ENCODE measurements around the gene HSPA12B.

DNA sequence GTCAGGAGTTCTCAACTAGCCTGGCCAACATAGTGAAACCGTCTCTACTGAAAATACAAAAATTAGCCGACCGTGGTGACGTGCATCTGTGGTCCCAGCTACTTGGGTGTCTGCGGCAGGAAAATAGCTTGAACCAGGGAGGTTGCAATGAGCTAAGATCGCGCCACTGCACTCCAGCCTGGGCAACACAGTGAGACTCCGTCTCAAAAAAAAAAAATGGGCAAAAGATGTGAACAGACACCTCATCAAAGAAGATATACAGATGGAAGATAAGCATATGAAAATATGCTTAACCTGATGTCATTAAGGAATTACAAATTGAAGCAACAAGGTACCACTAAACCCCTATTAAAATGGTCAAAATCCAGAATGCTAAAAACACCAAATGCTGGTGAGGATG is 9.2 kb upstream of the HSPA12B start:
- TF ChIP-seq, protein P1, sequence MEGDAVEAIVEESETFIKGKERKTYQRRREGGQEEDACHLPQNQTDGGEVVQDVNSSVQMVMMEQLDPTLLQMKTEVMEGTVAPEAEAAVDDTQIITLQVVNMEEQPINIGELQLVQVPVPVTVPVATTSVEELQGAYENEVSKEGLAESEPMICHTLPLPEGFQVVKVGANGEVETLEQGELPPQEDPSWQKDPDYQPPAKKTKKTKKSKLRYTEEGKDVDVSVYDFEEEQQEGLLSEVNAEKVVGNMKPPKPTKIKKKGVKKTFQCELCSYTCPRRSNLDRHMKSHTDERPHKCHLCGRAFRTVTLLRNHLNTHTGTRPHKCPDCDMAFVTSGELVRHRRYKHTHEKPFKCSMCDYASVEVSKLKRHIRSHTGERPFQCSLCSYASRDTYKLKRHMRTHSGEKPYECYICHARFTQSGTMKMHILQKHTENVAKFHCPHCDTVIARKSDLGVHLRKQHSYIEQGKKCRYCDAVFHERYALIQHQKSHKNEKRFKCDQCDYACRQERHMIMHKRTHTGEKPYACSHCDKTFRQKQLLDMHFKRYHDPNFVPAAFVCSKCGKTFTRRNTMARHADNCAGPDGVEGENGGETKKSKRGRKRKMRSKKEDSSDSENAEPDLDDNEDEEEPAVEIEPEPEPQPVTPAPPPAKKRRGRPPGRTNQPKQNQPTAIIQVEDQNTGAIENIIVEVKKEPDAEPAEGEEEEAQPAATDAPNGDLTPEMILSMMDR (conservative IDR thresholded peaks at IDR 0.05; ENCODE audit: low read length) = no peak
- TF ChIP-seq EZH2phosphoT487 (IDR thresholded peaks at IDR 0.05; ENCODE audit: borderline replicate concordance, low read depth, low read length) = no peak

Data from OCI-LY7 (cell line).